Measurements from ENCODE around the gene ZYX.
"Not testable (repeated sequence)": the region's sequence is repeated elsewhere in the genome, so short reads cannot be mapped to it uniquely, and the experiment has no call there.

DNA sequence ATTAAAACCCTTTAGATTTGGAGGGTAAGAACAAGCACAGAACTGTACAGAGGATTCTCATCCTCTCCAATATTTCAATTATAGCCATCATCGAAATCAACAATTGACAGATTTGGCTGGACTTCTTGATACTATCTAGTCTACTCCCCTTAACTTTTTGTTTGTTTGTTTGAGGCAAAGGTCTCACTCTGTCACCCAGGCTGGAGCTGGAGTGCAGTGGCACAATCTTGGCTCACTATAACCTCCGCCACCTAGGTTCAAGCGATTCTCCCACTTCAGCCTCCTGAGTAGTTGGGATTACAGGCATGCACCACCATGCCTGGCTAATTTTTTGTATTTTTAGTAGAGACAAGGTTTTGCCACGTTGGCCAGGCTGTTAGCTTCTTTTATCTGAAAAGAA is 21.1 kb downstream of the ZYX start:
- not testable (repeated sequence) for TF ChIP-seq POLR2A, POLR2AphosphoS5 (IDR thresholded peaks at IDR 0.05)
